ENCODE data around the gene FAAP100. TPM values are rescaled to one million over a fixed set of nuclear protein-coding genes. Genes with fewer than 3 reads are reported as not detected.

The FAAP100 gene, protein sequence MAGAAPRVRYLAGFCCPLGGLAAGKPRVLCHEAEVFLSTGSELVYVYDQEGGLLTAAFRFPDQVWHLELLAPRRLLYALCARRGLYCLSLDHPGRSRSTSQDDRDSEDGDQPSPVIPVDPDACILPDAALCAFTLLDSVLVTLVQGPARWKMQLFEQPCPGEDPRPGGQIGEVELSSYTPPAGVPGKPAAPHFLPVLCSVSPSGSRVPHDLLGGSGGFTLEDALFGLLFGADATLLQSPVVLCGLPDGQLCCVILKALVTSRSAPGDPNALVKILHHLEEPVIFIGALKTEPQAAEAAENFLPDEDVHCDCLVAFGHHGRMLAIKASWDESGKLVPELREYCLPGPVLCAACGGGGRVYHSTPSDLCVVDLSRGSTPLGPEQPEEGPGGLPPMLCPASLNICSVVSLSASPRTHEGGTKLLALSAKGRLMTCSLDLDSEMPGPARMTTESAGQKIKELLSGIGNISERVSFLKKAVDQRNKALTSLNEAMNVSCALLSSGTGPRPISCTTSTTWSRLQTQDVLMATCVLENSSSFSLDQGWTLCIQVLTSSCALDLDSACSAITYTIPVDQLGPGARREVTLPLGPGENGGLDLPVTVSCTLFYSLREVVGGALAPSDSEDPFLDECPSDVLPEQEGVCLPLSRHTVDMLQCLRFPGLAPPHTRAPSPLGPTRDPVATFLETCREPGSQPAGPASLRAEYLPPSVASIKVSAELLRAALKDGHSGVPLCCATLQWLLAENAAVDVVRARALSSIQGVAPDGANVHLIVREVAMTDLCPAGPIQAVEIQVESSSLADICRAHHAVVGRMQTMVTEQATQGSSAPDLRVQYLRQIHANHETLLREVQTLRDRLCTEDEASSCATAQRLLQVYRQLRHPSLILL
- 10 to 100 TPM; 13.1 to 17.1 (median 15.2) TPM for total RNA-seq
- long read RNA-seq, partial matches to known transcripts, result 2 of 6 reads
- long read RNA-seq, other reads (novel, unspliced or antisense), result 3 of 6 reads

- peaks cover 0 to 7% (median under 1%) of the 10 kb centered on the region in 4 donors for H3K36me3 ChIP-seq
- H3K4me1 ChIP-seq, result peaks cover 0 to 27% (median 7%) of the 10 kb centered on the region in 4 donors
- no peaks in the 10 kb centered on the region for H3K27me3 ChIP-seq
- peak; percentile 64 to 84 (median 73) for ATAC-seq
- no peaks in the 10 kb centered on the region for H3K9me3 ChIP-seq
- H3K27ac ChIP-seq, result peak within 1 kb of the TSS; percentile 60 to 80 (median 68)
- peak; percentile 83 to 86 (median 84) for DNase-seq
- intact Hi-C loops (cut with DNase I), result loop anchor here in 1 of 2 donors (5.0 kb wide), 1 partner anchor 50 kb away; no protein-coding TSS in a partner anchor
- no CpG with 5 or more reads among the region's 85 CpGs for WGBS (ENCODE audit: insufficient coverage, low coverage, low lambda C conversion rate, missing lambda C conversion rate)
- TF ChIP-seq, protein P1, sequence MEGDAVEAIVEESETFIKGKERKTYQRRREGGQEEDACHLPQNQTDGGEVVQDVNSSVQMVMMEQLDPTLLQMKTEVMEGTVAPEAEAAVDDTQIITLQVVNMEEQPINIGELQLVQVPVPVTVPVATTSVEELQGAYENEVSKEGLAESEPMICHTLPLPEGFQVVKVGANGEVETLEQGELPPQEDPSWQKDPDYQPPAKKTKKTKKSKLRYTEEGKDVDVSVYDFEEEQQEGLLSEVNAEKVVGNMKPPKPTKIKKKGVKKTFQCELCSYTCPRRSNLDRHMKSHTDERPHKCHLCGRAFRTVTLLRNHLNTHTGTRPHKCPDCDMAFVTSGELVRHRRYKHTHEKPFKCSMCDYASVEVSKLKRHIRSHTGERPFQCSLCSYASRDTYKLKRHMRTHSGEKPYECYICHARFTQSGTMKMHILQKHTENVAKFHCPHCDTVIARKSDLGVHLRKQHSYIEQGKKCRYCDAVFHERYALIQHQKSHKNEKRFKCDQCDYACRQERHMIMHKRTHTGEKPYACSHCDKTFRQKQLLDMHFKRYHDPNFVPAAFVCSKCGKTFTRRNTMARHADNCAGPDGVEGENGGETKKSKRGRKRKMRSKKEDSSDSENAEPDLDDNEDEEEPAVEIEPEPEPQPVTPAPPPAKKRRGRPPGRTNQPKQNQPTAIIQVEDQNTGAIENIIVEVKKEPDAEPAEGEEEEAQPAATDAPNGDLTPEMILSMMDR (IDR thresholded peaks at IDR 0.05), result no peak
- TF ChIP-seq POLR2A (IDR thresholded peaks at IDR 0.05), result peak; percentile 89
- peak within 1 kb of the TSS; percentile 81 to 94 (median 87) for H3K4me3 ChIP-seq
Measured at GRCh38 chr17:81552244-81553017, at the start of gene FAAP100. FAAP100 (minus strand) TSS chr17:81552353; CDS start chr17:81552330, 23 bp downstream.

DNA sequence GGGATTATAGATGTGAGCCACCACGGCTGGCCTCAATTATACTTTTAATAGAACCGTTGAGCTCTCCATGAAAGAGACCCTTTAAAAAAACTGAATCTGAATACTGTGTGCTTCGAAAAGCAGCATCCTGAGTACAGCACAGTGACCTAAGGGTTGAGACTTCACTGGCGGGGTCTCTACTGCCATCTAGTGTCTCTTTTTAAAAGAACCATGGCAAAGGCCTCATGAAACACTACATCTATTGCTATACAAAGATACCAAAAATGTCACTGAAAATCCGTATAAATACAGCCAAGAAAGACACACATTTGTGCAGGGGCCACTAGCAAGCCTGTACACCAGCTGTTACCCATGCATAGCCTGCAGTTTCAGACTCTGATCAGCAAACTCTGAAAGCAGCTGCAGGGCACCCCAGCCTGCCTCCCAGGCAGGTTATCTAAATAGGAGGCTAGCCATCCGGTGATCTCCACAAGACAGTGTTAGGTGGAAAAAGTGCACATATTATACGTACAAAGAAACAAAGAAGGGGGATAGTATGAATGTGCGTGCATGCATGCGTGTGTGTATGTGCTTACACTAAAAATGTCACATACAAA is 49.5 kb upstream of the FAAP100 start:
- 22% methylated on average over 8 of the region's 9 CpGs for WGBS (ENCODE audit: insufficient coverage, low coverage, low lambda C conversion rate, missing lambda C conversion rate)
- intact Hi-C loops (cut with DNase I), result loop anchor here in 1 of 2 donors (5.0 kb wide), 1 partner anchor 49 kb away; the partner anchor contains the start of gene FAAP100
- H3K9me3 ChIP-seq, result no peaks in the 10 kb centered on the region
- H3K4me3 ChIP-seq, result no peak overlapping the region
- no peaks in the 10 kb centered on the region for H3K4me1 ChIP-seq
- no peak overlapping the region for H3K27ac ChIP-seq
- TF ChIP-seq POLR2A (IDR thresholded peaks at IDR 0.05), result no peak
- TF ChIP-seq, protein P1 (IDR thresholded peaks at IDR 0.05), result peak; percentile 60 to 92 (median 87)
- DNase-seq (no peak), ATAC-seq (peak; percentile 87 to 94 (median 91))
- no peaks in the 10 kb centered on the region for H3K27me3 ChIP-seq
- H3K36me3 ChIP-seq, result peaks cover 0 to 72% (median 39%) of the 10 kb centered on the region in 4 donors

GRCh38 chr17:81599719-81600486 is 47.8 kb upstream of the FAAP100 start:
- TF ChIP-seq, protein P1 (IDR thresholded peaks at IDR 0.05), result no peak
- TF ChIP-seq POLR2A (IDR thresholded peaks at IDR 0.05), result no peak
- ATAC-seq (peak in 1 of 4 donors; percentile 39), DNase-seq (no peak)
- H3K4me3 ChIP-seq, result no peak overlapping the region
- H3K36me3 ChIP-seq, result peaks cover 6 to 73% (median 36%) of the 10 kb centered on the region in 4 donors
- H3K27ac ChIP-seq, result no peak overlapping the region
- H3K4me1 ChIP-seq, result no peaks in the 10 kb centered on the region
- no peaks in the 10 kb centered on the region for H3K27me3 ChIP-seq
- 57% methylated on average over 3 of the region's 10 CpGs for WGBS (ENCODE audit: insufficient coverage, low coverage, low lambda C conversion rate, missing lambda C conversion rate)
- intact Hi-C loops (cut with DNase I), result loop anchor here in 1 of 2 donors (5.0 to 10.0 kb wide), 2 partner anchors 48 to 65 kb away; partner anchors contain the start of gene FAAP100
- H3K9me3 ChIP-seq, result no peaks in the 10 kb centered on the region

Data from right lobe of liver (tissue), 6 donors.